ENCODE data around the gene ANKRD42. TPM values are rescaled to one million over a fixed set of nuclear protein-coding genes. Genes with fewer than 3 reads are reported as not detected.

The ANKRD42 gene
- total RNA-seq, 1 experiment from 2014 or later: 10.4 TPM

- Histone ChIP-seq H3F3A (ENCODE audit: insufficient read depth, low read depth) (no peaks in the 10 kb centered on the region), H3K4me1 (replicated peaks; ENCODE audit: insufficient read depth) (peaks cover 3% of the 10 kb centered on the region; the same call in 1 of the 2 replicates), H3K9me2 (ENCODE audit: insufficient read depth) (no peaks in the 10 kb centered on the region; the same call in 1 of the 2 replicates), H4K20me1 (ENCODE audit: insufficient read depth) (no peaks in the 10 kb centered on the region), H3K4me3 (no peak overlapping the region), H3K79me2 (ENCODE audit: low read depth) (no peaks in the 10 kb centered on the region), H2AFZ (no peak overlapping the region), H3K36me3 (ENCODE audit: low read depth) (no peaks in the 10 kb centered on the region), H3K9me3 (ENCODE audit: insufficient read depth, low read depth) (no peaks in the 10 kb centered on the region), H3K4me2 (no peak overlapping the region), H3K27ac (no peak overlapping the region), H3K27me3 (ENCODE audit: insufficient read depth, low read depth) (no peaks in the 10 kb centered on the region)
- CTCF ChIA-PET: interaction anchor here (0.6 kb wide), 1 partner anchor 587 kb away, joined by 3 read pairs; no protein-coding TSS in a partner anchor
- intact Hi-C loops (cut with micrococcal nuclease; ENCODE audit: unreplicated experiment): no loop called here
- no peak for DNase-seq
- TF ChIP-seq CTCF (conservative IDR thresholded peaks at IDR 0.05) (peak; percentile 43), EZH2 (IDR thresholded peaks at IDR 0.05; ENCODE audit: low read depth) (no peak)
- POLR2A ChIA-PET (ENCODE audit: unreplicated experiment): no interaction called here
- BruUV-seq (replicated peaks): no TSS peak
Observed at GRCh38 chr11:83219095-83219494, 25.6 kb downstream of the ANKRD42 start.

- no peak overlapping the region for H3K27ac ChIP-seq
- BruUV-seq (replicated peaks): no TSS peak
- H2AFZ ChIP-seq: peak overlapping the region; percentile 72
- DNase-seq: peak; percentile 25 to 71
- TF ChIP-seq EZH2 (IDR thresholded peaks at IDR 0.05; ENCODE audit: low read depth): no peak
- TF ChIP-seq CTCF (conservative IDR thresholded peaks at IDR 0.05): no peak
- POLR2A ChIA-PET (ENCODE audit: unreplicated experiment): no interaction called here
- no peaks in the 10 kb centered on the region for H3K27me3 ChIP-seq (ENCODE audit: insufficient read depth, low read depth)
- no peaks in the 10 kb centered on the region for H3K9me2 ChIP-seq (ENCODE audit: insufficient read depth)
- H3F3A ChIP-seq (ENCODE audit: insufficient read depth, low read depth): no peaks in the 10 kb centered on the region
- intact Hi-C loops (cut with micrococcal nuclease; ENCODE audit: unreplicated experiment): no loop called here
- CTCF ChIA-PET: interaction anchor here (0.6 to 0.7 kb wide), 2 partner anchors 19 to 36 kb away, joined by 3 to 6 read pairs; no protein-coding TSS in a partner anchor
- H3K79me2 ChIP-seq (ENCODE audit: low read depth): no peaks in the 10 kb centered on the region
- H3K4me3 ChIP-seq: peak overlapping the region; percentile 36; the same call in 1 of the 2 replicates
- no peaks in the 10 kb centered on the region for H3K36me3 ChIP-seq (ENCODE audit: low read depth)
- peaks cover 3% of the 10 kb centered on the region; the same call in 1 of the 2 replicates for H3K4me1 ChIP-seq (replicated peaks; ENCODE audit: insufficient read depth)
- H4K20me1 ChIP-seq (ENCODE audit: insufficient read depth): no peaks in the 10 kb centered on the region
- H3K4me2 ChIP-seq: peak overlapping the region; percentile 63
- no peaks in the 10 kb centered on the region for H3K9me3 ChIP-seq (ENCODE audit: insufficient read depth, low read depth)
Observed at GRCh38 chr11:83220260-83220659, 26.7 kb downstream of the ANKRD42 start.

GRCh38 chr11:83221694-83222093, 28.2 kb downstream of the ANKRD42 start:
- intact Hi-C loops (cut with micrococcal nuclease; ENCODE audit: unreplicated experiment): no loop called here
- H3K4me1 ChIP-seq (replicated peaks; ENCODE audit: insufficient read depth): peaks cover 3% of the 10 kb centered on the region; the same call in 1 of the 2 replicates
- H3K79me2 ChIP-seq (ENCODE audit: low read depth): no peaks in the 10 kb centered on the region
- no peaks in the 10 kb centered on the region for H3F3A ChIP-seq (ENCODE audit: insufficient read depth, low read depth)
- ChIA-PET CTCF (no interaction called here), POLR2A (ENCODE audit: unreplicated experiment) (no interaction called here)
- no peak overlapping the region for H3K4me2 ChIP-seq
- H3K36me3 ChIP-seq (ENCODE audit: low read depth): no peaks in the 10 kb centered on the region
- H4K20me1 ChIP-seq (ENCODE audit: insufficient read depth): no peaks in the 10 kb centered on the region
- no TSS peak for BruUV-seq (replicated peaks)
- H3K9me3 ChIP-seq (ENCODE audit: insufficient read depth, low read depth): no peaks in the 10 kb centered on the region
- no peak overlapping the region for H2AFZ ChIP-seq
- H3K27me3 ChIP-seq (ENCODE audit: insufficient read depth, low read depth): no peaks in the 10 kb centered on the region
- no peaks in the 10 kb centered on the region for H3K9me2 ChIP-seq (ENCODE audit: insufficient read depth)
- no peak for DNase-seq
- H3K27ac ChIP-seq: no peak overlapping the region
- no peak for TF ChIP-seq CTCF (conservative IDR thresholded peaks at IDR 0.05)
- H3K4me3 ChIP-seq: no peak overlapping the region

All from PC-9 (cell line).